Measurements from ENCODE around the gene GULP1.
"Not testable (repeated sequence)": the region's sequence is repeated elsewhere in the genome, so short reads cannot be mapped to it uniquely, and the experiment has no call there.

The GULP1 gene

GRCh38 chr2:188291617-188292347 is at the start of gene GULP1:
TSS of gene GULP1 (plus strand) at chr2:188291874. CDS start at chr2:188477703, 185,829 bp downstream.
- no peak for DNase-seq (ENCODE audit: low read depth in 2 of 2, low spot score in 1 of 2)

- DNase-seq (ENCODE audit: low read depth in 2 of 2, low spot score in 1 of 2): no peak
These were observed 48.3 kb upstream of the GULP1 start for GRCh38 chr2:188243381-188243780.

- no peak for DNase-seq (ENCODE audit: low read depth in 2 of 2, low spot score in 1 of 2)
These were observed 47.3 kb upstream of the GULP1 start for GRCh38 chr2:188244383-188244782.

- DNase-seq (ENCODE audit: low read depth in 2 of 2, low spot score in 1 of 2): no peak
These were observed 46.4 kb upstream of the GULP1 start for GRCh38 chr2:188245230-188245629.

- no peak for DNase-seq (ENCODE audit: low read depth in 2 of 2, low spot score in 1 of 2)
These were observed 43.2 kb upstream of the GULP1 start for GRCh38 chr2:188248513-188248912.

- DNase-seq (ENCODE audit: low read depth in 2 of 2, low spot score in 1 of 2): no peak
These were observed 40.6 kb upstream of the GULP1 start for GRCh38 chr2:188251034-188251433.

GRCh38 chr2:188256420-188256819 is 35.3 kb upstream of the GULP1 start:
- no peak for DNase-seq (ENCODE audit: low read depth in 2 of 2, low spot score in 1 of 2)

GRCh38 chr2:188265315-188265714 is 26.4 kb upstream of the GULP1 start:
- DNase-seq (ENCODE audit: low read depth in 2 of 2, low spot score in 1 of 2): no peak

- no peak for DNase-seq (ENCODE audit: low read depth in 2 of 2, low spot score in 1 of 2)
These were observed 23.9 kb upstream of the GULP1 start for GRCh38 chr2:188267776-188268175.

- no peak for DNase-seq (ENCODE audit: low read depth in 2 of 2, low spot score in 1 of 2)
These were observed 22.7 kb upstream of the GULP1 start for GRCh38 chr2:188269004-188269403.

GRCh38 chr2:188272121-188272520 is 19.6 kb upstream of the GULP1 start:
- DNase-seq (ENCODE audit: low read depth in 2 of 2, low spot score in 1 of 2): no peak

- DNase-seq (ENCODE audit: low read depth in 2 of 2, low spot score in 1 of 2): no peak
These were observed 17.4 kb upstream of the GULP1 start for GRCh38 chr2:188274274-188274673.

GRCh38 chr2:188276255-188276654 is 15.4 kb upstream of the GULP1 start:
- no peak for DNase-seq (ENCODE audit: low read depth in 2 of 2, low spot score in 1 of 2)

- no peak for DNase-seq (ENCODE audit: low read depth in 2 of 2, low spot score in 1 of 2)
These were observed 13.9 kb upstream of the GULP1 start for GRCh38 chr2:188277786-188278185.

GRCh38 chr2:188278388-188279092 is 13.1 kb upstream of the GULP1 start:
- no peak for DNase-seq (ENCODE audit: low read depth in 2 of 2, low spot score in 1 of 2)

- no peak for DNase-seq (ENCODE audit: low read depth in 2 of 2, low spot score in 1 of 2)
These were observed 12.6 kb upstream of the GULP1 start for GRCh38 chr2:188279093-188279445.

- no peak for DNase-seq (ENCODE audit: low read depth in 2 of 2, low spot score in 1 of 2)
These were observed 10.9 kb upstream of the GULP1 start for GRCh38 chr2:188280811-188281222.

GRCh38 chr2:188282907-188283306 is 8.8 kb upstream of the GULP1 start:
- DNase-seq (ENCODE audit: low read depth in 2 of 2, low spot score in 1 of 2): no peak

- not testable (repeated sequence) for DNase-seq (ENCODE audit: low read depth in 2 of 2, low spot score in 1 of 2)
These were observed 7.4 kb upstream of the GULP1 start for GRCh38 chr2:188284251-188284650.

- DNase-seq (ENCODE audit: low read depth in 2 of 2, low spot score in 1 of 2): no peak
These were observed 6.6 kb upstream of the GULP1 start for GRCh38 chr2:188285049-188285448.

GRCh38 chr2:188285774-188286173 is 5.9 kb upstream of the GULP1 start:
- DNase-seq (ENCODE audit: low read depth in 2 of 2, low spot score in 1 of 2): no peak

GRCh38 chr2:188291142-188291616 is 495 bp upstream of the GULP1 start:
- DNase-seq (ENCODE audit: low read depth in 2 of 2, low spot score in 1 of 2): no peak
